ENCODE results near the gene MICB. TPM values are rescaled to one million over a fixed set of nuclear protein-coding genes. Genes with fewer than 3 reads are reported as not detected.
"Not testable (repeated sequence)": the region's sequence is repeated elsewhere in the genome, so short reads cannot be mapped to it uniquely, and the experiment has no call there.

MICB gene
- total and polyA plus RNA-seq, 4 donors: 0.19 to 4.9 (median 1.2) TPM

DNA sequence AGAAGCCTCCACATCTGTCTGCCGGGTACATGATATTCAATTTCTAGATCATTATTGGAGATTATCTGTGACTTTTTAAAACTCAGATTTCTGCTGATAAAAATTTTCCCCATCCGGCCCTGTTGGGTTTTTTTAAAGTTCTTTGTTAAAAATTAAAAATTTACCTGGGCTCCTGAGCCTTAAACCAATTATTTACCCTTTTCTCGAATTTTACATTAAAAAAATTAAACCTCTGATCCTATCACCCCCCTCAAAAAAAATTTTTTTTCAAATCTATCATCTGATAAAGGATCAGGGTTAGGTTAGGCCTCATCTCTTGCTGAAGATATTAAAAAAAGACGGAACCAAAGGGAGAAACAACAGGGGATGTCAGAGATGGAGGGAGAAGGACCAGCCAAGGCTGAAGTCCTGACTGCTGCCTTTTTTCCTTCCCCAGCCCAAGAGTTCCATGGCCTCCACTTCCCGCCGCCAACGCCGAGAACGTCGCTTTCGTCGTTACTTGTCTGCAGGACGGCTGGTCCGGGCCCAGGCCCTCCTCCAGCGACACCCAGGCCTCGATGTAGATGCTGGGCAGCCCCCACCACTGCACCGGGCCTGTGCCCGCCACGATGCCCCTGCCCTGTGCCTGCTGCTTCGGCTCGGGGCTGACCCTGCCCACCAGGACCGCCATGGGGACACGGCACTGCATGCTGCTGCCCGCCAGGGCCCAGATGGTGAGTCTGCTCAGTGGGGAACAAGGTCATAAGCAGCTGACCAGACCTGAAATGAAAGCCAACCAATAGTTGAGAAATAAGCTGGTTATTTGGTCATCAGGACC lies 50.0 kb downstream of the MICB start:
- peak overlapping the region; percentile 15 to 78 (median 56) for H3K4me3 ChIP-seq (ENCODE audit: low read depth in 1 of 3, low read length in 3 of 3)
- peaks cover 0 to 13% (median 10%) of the 10 kb centered on the region in 4 donors for H3K36me3 ChIP-seq (ENCODE audit: control insufficient read depth in 4 of 4, insufficient read depth in 3 of 4, low read depth in 1 of 4, low read length in 3 of 4)
- H3K9me3 ChIP-seq (ENCODE audit: control insufficient read depth in 4 of 4, low read length in 3 of 4): no peaks in the 10 kb centered on the region
- no peak for DNase-seq (ENCODE audit: low spot score)
- peak overlapping the region; percentile 36 to 97 for H3K9ac ChIP-seq (ENCODE audit: low read depth in 1 of 2, low read length in 2 of 2)
- no peaks in the 10 kb centered on the region for H3K27me3 ChIP-seq (ENCODE audit: control insufficient read depth in 4 of 4, insufficient read depth in 4 of 4, low read length in 3 of 4)
- peak overlapping the region; percentile 52 to 84 for H3K27ac ChIP-seq (ENCODE audit: low read depth in 1 of 2, low read length in 2 of 2)
- H3K4me1 ChIP-seq (ENCODE audit: control insufficient read depth in 4 of 4, insufficient read depth in 4 of 4, low read length in 3 of 4): peaks cover 5 to 23% (median 15%) of the 10 kb centered on the region in 4 donors
- TF ChIP-seq HNF4G (IDR thresholded peaks at IDR 0.05) (no peak), GABPA (IDR thresholded peaks at IDR 0.05 in 1 of 2, conservative IDR thresholded peaks at IDR 0.05 in 1 of 2) (no peak), EGR1 (IDR thresholded peaks at IDR 0.05; ENCODE audit: low read depth in 2 of 2) (no peak), ATF3 (IDR thresholded peaks at IDR 0.05) (no peak), RXRA (IDR thresholded peaks at IDR 0.05) (no peak), TAF1 (conservative IDR thresholded peaks at IDR 0.05) (no peak), ZBTB33 (IDR thresholded peaks at IDR 0.05) (no peak), FOXA1 (IDR thresholded peaks at IDR 0.05) (no peak)
- TF ChIP-seq, protein P1, sequence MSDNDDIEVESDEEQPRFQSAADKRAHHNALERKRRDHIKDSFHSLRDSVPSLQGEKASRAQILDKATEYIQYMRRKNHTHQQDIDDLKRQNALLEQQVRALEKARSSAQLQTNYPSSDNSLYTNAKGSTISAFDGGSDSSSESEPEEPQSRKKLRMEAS (IDR thresholded peaks at IDR 0.05): no peak
- WGBS: 79% methylated on average over 24 of the region's 24 CpGs

DNA sequence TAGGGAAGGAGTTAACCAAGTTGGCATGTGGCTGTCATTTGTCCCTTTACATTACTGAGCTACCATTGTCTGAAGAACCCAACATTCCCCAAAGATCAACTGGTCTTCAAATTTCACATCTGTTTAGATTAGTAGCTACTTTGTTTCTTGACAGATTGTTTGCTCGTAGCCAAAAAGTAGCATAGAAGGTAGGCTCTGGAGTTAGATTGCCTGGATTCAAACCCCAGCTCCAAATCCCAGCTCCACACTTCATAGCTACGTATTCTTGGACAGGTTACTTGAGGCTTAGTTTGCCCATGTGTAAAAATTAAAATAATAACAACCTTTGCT lies 50.6 kb downstream of the MICB start:
- H3K9me3 ChIP-seq (ENCODE audit: control insufficient read depth in 4 of 4, low read length in 3 of 4): no peaks in the 10 kb centered on the region
- TF ChIP-seq SP1 (IDR thresholded peaks at IDR 0.05) (no peak), ATF3 (IDR thresholded peaks at IDR 0.05) (no peak), FOXA1 (IDR thresholded peaks at IDR 0.05) (no peak), YY1 (IDR thresholded peaks at IDR 0.05) (no peak), HNF4A (conservative IDR thresholded peaks at IDR 0.05) (no peak), EGR1 (IDR thresholded peaks at IDR 0.05; ENCODE audit: low read depth in 2 of 2) (no peak), JUND (IDR thresholded peaks at IDR 0.05) (no peak)
- TF ChIP-seq, protein P1 (IDR thresholded peaks at IDR 0.05): no peak
- no peaks in the 10 kb centered on the region for H3K27me3 ChIP-seq (ENCODE audit: control insufficient read depth in 4 of 4, insufficient read depth in 4 of 4, low read length in 3 of 4)
- H3K4me3 ChIP-seq (ENCODE audit: low read depth in 1 of 3, low read length in 3 of 3): peak overlapping the region in 2 of 3 donors; percentile 15 to 78
- peaks cover 0 to 13% (median 10%) of the 10 kb centered on the region in 4 donors for H3K36me3 ChIP-seq (ENCODE audit: control insufficient read depth in 4 of 4, insufficient read depth in 3 of 4, low read depth in 1 of 4, low read length in 3 of 4)
- peak overlapping the region in 1 of 2 donors; percentile 36 for H3K9ac ChIP-seq (ENCODE audit: low read depth in 1 of 2, low read length in 2 of 2)
- peaks cover 5 to 20% (median 14%) of the 10 kb centered on the region in 4 donors for H3K4me1 ChIP-seq (ENCODE audit: control insufficient read depth in 4 of 4, insufficient read depth in 4 of 4, low read length in 3 of 4)
- no peak for DNase-seq (ENCODE audit: low spot score)
- peak overlapping the region; percentile 34 to 84 for H3K27ac ChIP-seq (ENCODE audit: low read depth in 1 of 2, low read length in 2 of 2)
- WGBS: 95% methylated on average over 2 of the region's 2 CpGs

GRCh38 chr6:31551371-31551770 lies 53.4 kb downstream of the MICB start:
- not testable (repeated sequence) for DNase-seq (ENCODE audit: low spot score); H3K9ac ChIP-seq (ENCODE audit: low read depth in 1 of 2, low read length in 2 of 2); H3K9me3 ChIP-seq (ENCODE audit: control insufficient read depth in 4 of 4, low read length in 3 of 4); H3K27me3 ChIP-seq (ENCODE audit: control insufficient read depth in 4 of 4, insufficient read depth in 4 of 4, low read length in 3 of 4); H3K4me3 ChIP-seq (ENCODE audit: low read depth in 1 of 3, low read length in 3 of 3); H3K27ac ChIP-seq (ENCODE audit: low read depth in 1 of 2, low read length in 2 of 2)
- Histone ChIP-seq H3K4me1 (ENCODE audit: control insufficient read depth in 4 of 4, insufficient read depth in 4 of 4, low read length in 3 of 4) (peaks cover 5 to 17% (median 13%) of the 10 kb centered on the region in 4 donors), H3K36me3 (ENCODE audit: control insufficient read depth in 4 of 4, insufficient read depth in 3 of 4, low read depth in 1 of 4, low read length in 3 of 4) (peaks cover 0 to 17% (median 14%) of the 10 kb centered on the region in 4 donors)
- TF ChIP-seq RAD21 (IDR thresholded peaks at IDR 0.05): peak; percentile 75 to 81
- TF ChIP-seq, protein P2, sequence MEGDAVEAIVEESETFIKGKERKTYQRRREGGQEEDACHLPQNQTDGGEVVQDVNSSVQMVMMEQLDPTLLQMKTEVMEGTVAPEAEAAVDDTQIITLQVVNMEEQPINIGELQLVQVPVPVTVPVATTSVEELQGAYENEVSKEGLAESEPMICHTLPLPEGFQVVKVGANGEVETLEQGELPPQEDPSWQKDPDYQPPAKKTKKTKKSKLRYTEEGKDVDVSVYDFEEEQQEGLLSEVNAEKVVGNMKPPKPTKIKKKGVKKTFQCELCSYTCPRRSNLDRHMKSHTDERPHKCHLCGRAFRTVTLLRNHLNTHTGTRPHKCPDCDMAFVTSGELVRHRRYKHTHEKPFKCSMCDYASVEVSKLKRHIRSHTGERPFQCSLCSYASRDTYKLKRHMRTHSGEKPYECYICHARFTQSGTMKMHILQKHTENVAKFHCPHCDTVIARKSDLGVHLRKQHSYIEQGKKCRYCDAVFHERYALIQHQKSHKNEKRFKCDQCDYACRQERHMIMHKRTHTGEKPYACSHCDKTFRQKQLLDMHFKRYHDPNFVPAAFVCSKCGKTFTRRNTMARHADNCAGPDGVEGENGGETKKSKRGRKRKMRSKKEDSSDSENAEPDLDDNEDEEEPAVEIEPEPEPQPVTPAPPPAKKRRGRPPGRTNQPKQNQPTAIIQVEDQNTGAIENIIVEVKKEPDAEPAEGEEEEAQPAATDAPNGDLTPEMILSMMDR (IDR thresholded peaks at IDR 0.05; ENCODE audit: low read depth, low read length, missing input control): peak; percentile 40
- 59% methylated on average over 5 of the region's 5 CpGs for WGBS
